Breast epithelium (tissue), 3 donors: Measurements from ENCODE around the gene SPATA21.

Experiments
- POLR2A ChIP-seq: fragments of 450-650 bp; IDR thresholded peaks from one replicate; pipeline ENCODE4 v1.6.1; 2016; ENCODE audit warnings: antibody characterized with exemption, mild to moderate bottlenecking, moderate library complexity
- TF ChIP-seq, protein P1 (sequence below), 3 donors: fragments of 450-650 bp; IDR thresholded peaks; one replicate each; pipeline ENCODE4 v1.5.1; 2016 to 2017; ENCODE audit warnings: antibody characterized with exemption in 3 of 3, mild to moderate bottlenecking in 3 of 3, moderate library complexity in 3 of 3

DNA sequence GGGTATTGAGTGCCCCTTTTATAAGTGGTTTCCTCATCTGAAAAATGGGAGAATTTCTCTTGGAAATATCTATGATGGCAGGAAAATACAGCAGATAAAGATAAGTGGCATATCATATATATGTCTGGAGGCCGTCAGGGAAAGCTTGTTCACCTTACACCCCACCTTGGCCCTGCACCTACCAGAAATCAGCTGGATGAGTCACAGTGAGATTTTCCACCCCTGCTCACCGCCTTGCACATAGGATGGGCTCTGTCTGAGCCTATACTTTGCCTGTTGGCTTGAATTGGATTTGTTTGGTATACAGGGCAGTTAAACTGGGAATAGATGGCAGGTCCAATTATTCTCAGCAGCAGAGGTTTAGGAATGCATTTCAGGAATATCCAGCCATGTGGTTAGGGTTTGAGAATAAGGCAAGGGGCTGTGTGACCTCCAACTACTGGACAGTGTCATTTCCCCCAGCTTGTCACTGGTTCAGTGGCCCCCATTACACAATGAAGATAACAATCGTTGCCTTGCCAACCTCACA is at the start of gene SPATA21:
- TF ChIP-seq, protein P1, sequence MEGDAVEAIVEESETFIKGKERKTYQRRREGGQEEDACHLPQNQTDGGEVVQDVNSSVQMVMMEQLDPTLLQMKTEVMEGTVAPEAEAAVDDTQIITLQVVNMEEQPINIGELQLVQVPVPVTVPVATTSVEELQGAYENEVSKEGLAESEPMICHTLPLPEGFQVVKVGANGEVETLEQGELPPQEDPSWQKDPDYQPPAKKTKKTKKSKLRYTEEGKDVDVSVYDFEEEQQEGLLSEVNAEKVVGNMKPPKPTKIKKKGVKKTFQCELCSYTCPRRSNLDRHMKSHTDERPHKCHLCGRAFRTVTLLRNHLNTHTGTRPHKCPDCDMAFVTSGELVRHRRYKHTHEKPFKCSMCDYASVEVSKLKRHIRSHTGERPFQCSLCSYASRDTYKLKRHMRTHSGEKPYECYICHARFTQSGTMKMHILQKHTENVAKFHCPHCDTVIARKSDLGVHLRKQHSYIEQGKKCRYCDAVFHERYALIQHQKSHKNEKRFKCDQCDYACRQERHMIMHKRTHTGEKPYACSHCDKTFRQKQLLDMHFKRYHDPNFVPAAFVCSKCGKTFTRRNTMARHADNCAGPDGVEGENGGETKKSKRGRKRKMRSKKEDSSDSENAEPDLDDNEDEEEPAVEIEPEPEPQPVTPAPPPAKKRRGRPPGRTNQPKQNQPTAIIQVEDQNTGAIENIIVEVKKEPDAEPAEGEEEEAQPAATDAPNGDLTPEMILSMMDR (IDR thresholded peaks at IDR 0.05), result no peak
- no peak for TF ChIP-seq POLR2A
